H9 (cell line): ENCODE measurements around the gene GBP7. TPM values are rescaled to one million over a fixed set of nuclear protein-coding genes. Genes with fewer than 3 reads are reported as not detected.

Source experiments
- DNase-seq: peaks from one replicate; pipeline ENCODE4 v3.0.0-alpha.2; 2017
- H2AFZ ChIP-seq: one replicate; pipeline ENCODE4 v1.6.1; 2013; ENCODE audit warnings: mild to moderate bottlenecking, low read length, control low read depth, moderate library complexity
- H2AK5ac ChIP-seq: 2 replicates; pipeline ENCODE4 v1.6.1; 2013; ENCODE audit warnings: low read length, control low read depth, mixed read lengths; ENCODE audit not compliant: insufficient read length
- H2BK120ac ChIP-seq: one replicate; pipeline ENCODE4 v1.6.1; 2013; ENCODE audit warnings: low read depth, mild to moderate bottlenecking, low read length, control low read depth, inconsistent platforms; ENCODE audit not compliant: poor library complexity, severe bottlenecking
- H2BK12ac ChIP-seq: 2 replicates; pipeline ENCODE4 v1.6.1; 2013; ENCODE audit warnings: low read length, control low read depth, mixed read lengths, low read depth; ENCODE audit not compliant: insufficient read length
- H2BK15ac ChIP-seq: 2 replicates; pipeline ENCODE4 v1.6.1; 2013; ENCODE audit warnings: low read depth, low read length, control low read depth
- H2BK20ac ChIP-seq: one replicate; pipeline ENCODE4 v1.6.1; 2013; ENCODE audit warnings: low read depth, mild to moderate bottlenecking, low read length, control low read depth, inconsistent platforms; ENCODE audit not compliant: poor library complexity, severe bottlenecking
- H2BK5ac ChIP-seq: 2 replicates; pipeline ENCODE4 v1.6.1; 2013; ENCODE audit warnings: low read length, control low read depth, mixed read lengths; ENCODE audit not compliant: insufficient read length
- H3K14ac ChIP-seq: 2 replicates; pipeline ENCODE4 v1.6.1; 2013; ENCODE audit warnings: low read length, control low read depth; ENCODE audit not compliant: insufficient read depth
- H3K18ac ChIP-seq: 2 replicates; pipeline ENCODE4 v1.6.1; 2013; ENCODE audit warnings: low read depth, mild to moderate bottlenecking, mixed read lengths, low read length, control low read depth; ENCODE audit not compliant: insufficient read length
- H3K23ac ChIP-seq: 2 replicates; pipeline ENCODE4 v1.6.1; 2013; ENCODE audit warnings: low read length, control low read depth, mixed read lengths, low read depth; ENCODE audit not compliant: insufficient read length
- H3K23me2 ChIP-seq: 2 replicates; pipeline ENCODE4 v1.6.1; 2013; ENCODE audit warnings: low read depth, mild to moderate bottlenecking, mixed read lengths, low read length, control low read depth; ENCODE audit not compliant: insufficient read length, poor library complexity, severe bottlenecking
- H3K27ac ChIP-seq: 2 replicates; pipeline ENCODE4 v1.5.1; 2013; ENCODE audit warnings: low read length, control low read depth, mixed read lengths, low read depth; ENCODE audit not compliant: insufficient read length
- H3K27me3 ChIP-seq: 2 replicates; pipeline ENCODE4 v1.6.1; 2013; ENCODE audit warnings: low read length, control low read depth, inconsistent platforms; ENCODE audit not compliant: insufficient read depth
- H3K4ac ChIP-seq: 2 replicates; pipeline ENCODE4 v1.6.1; 2013; ENCODE audit warnings: low read depth, mild to moderate bottlenecking, control low read depth, inconsistent platforms, low read length, moderate library complexity
- H3K4me1 ChIP-seq: 2 replicates; pipeline ENCODE4 v1.6.1; 2013; ENCODE audit warnings: low read length, control low read depth, inconsistent platforms; ENCODE audit not compliant: insufficient read depth
- H3K4me2 ChIP-seq: 2 replicates; pipeline ENCODE4 v1.6.1; 2013; ENCODE audit warnings: low read length, control low read depth, mixed read lengths; ENCODE audit not compliant: insufficient read length, insufficient read depth
- H3K56ac ChIP-seq: 2 replicates; pipeline ENCODE4 v1.6.1; 2013; ENCODE audit warnings: low read depth, mild to moderate bottlenecking, mixed read lengths, low read length, control low read depth; ENCODE audit not compliant: insufficient read length
- H3K79me1 ChIP-seq: 2 replicates; pipeline ENCODE4 v1.6.1; 2013; ENCODE audit warnings: low read depth, mild to moderate bottlenecking, moderate library complexity, low read length, control low read depth, inconsistent platforms; ENCODE audit not compliant: insufficient read depth, poor library complexity, severe bottlenecking
- H3K79me2 ChIP-seq: 2 replicates; pipeline ENCODE4 v1.6.1; 2013; ENCODE audit warnings: low read length, control low read depth, inconsistent platforms; ENCODE audit not compliant: insufficient read depth
- H3K9ac ChIP-seq: 2 replicates; pipeline ENCODE4 v1.6.1; 2013; ENCODE audit warnings: low read length, control low read depth, mixed read lengths; ENCODE audit not compliant: insufficient read length; ENCODE audit errors: extremely low read depth
- H3K9me3 ChIP-seq: one replicate; pipeline ENCODE4 v1.6.1; 2013; ENCODE audit warnings: low read depth, low read length, inconsistent platforms; ENCODE audit not compliant: control insufficient read depth
- H3T11ph ChIP-seq: one replicate; pipeline ENCODE4 v1.6.1; 2013; ENCODE audit warnings: mild to moderate bottlenecking, low read length, control low read depth, inconsistent platforms
- H4K20me1 ChIP-seq: one replicate; pipeline ENCODE4 v1.6.1; 2013; ENCODE audit not compliant: control insufficient read depth, insufficient read length, insufficient read depth
- H4K5ac ChIP-seq: 2 replicates; pipeline ENCODE4 v1.6.1; 2013; ENCODE audit warnings: low read depth, mild to moderate bottlenecking, mixed read lengths, low read length, control low read depth; ENCODE audit not compliant: insufficient read length
- H4K8ac ChIP-seq: replicated peaks from 2 replicates; pipeline ENCODE4 v1.6.1; 2013; ENCODE audit warnings: low read length, control low read depth, mixed read lengths, low read depth; ENCODE audit not compliant: insufficient read length
- H4K91ac ChIP-seq: 2 replicates; pipeline ENCODE4 v1.6.1; 2013; ENCODE audit warnings: low read depth, mild to moderate bottlenecking, moderate library complexity, mixed read lengths, low read length, control low read depth; ENCODE audit not compliant: insufficient read length
- H3K27ac Mint-ChIP-seq, 3 experiments: 2 replicates in 2 of 3; 3 replicates in 1 of 3; pipeline ENCODE4 v1.8.0; 2020 to 2021; ENCODE audit warnings: mixed read lengths in 3 of 3, mild to moderate bottlenecking in 1 of 3, moderate library complexity in 1 of 3
- H3K27me3 Mint-ChIP-seq: 2 replicates; pipeline ENCODE4 v1.8.0; 2021; ENCODE audit warnings: low read depth, mild to moderate bottlenecking, moderate library complexity, mixed read lengths
- H3K36me3 Mint-ChIP-seq, 3 experiments: 2 replicates in 2 of 3; 3 replicates in 1 of 3; pipeline ENCODE4 v1.8.0; 2020 to 2021; ENCODE audit warnings: low read depth in 3 of 3, mixed read lengths in 3 of 3; ENCODE audit not compliant: insufficient read depth in 1 of 3
- H3K4me1 Mint-ChIP-seq, 2 experiments: 2 replicates each; pipeline ENCODE4 v1.8.0; 2020; ENCODE audit warnings: mixed read lengths in 2 of 2
- H3K4me3 Mint-ChIP-seq, 2 experiments: 2 replicates in 1 of 2; 3 replicates in 1 of 2; pipeline ENCODE4 v1.8.0; 2020 to 2021; ENCODE audit warnings: mild to moderate bottlenecking in 2 of 2, mixed read lengths in 2 of 2, moderate library complexity in 1 of 2
- H3K9me3 Mint-ChIP-seq, 2 experiments: 2 replicates in 1 of 2; 3 replicates in 1 of 2; pipeline ENCODE4 v1.8.0; 2020; ENCODE audit warnings: mild to moderate bottlenecking in 2 of 2, mixed read lengths in 2 of 2, moderate library complexity in 1 of 2
- CTCF ChIP-seq: fragments of 200-600 bp; sonication (generic); conservative IDR thresholded peaks from 3 replicates; pipeline ENCODE4 v1.8.0; 2021; ENCODE audit warnings: antibody characterized with exemption, mild to moderate bottlenecking
- WGBS: extraction: QIAGEN DNeasy Blood & Tissue Kit; methylation state at CpG from one replicate; pipeline ENCODE4 v1.1.7; 2013; ENCODE audit warnings: missing lambda C conversion rate, low lambda C conversion rate, mixed read lengths; ENCODE audit not compliant: insufficient read length; ENCODE audit errors: extremely low coverage; 5-methylcytosine and 5-hydroxymethylcytosine counted together
- total RNA-seq: library from RNA; stranded (reverse); gene quantifications from 2 replicates; pipeline ENCODE4 v1.2.1, GENCODE V29; 2021

Gene GBP7
- total RNA-seq, 1 experiment from 2014 or later: not detected

GRCh38 chr1:89174491-89174890, 1.3 kb downstream of the GBP7 start:
- Histone ChIP-seq H3K27ac (no peak overlapping the region), H3K4ac (no peak overlapping the region), H3T11ph (no peak overlapping the region), H3K18ac (no peak overlapping the region), H2AFZ (no peak overlapping the region), H2BK120ac (no peak overlapping the region), H2AK5ac (no peak overlapping the region), H4K8ac (no peak overlapping the region), H2BK15ac (no peak overlapping the region), H3K14ac (no peak overlapping the region), H2BK5ac (no peak overlapping the region), H3K79me1 (no peaks in the 10 kb centered on the region), H3K79me2 (no peaks in the 10 kb centered on the region), H3K23me2 (no peaks in the 10 kb centered on the region), H2BK20ac (no peak overlapping the region), H3K56ac (no peak overlapping the region), H4K5ac (no peak overlapping the region), H2BK12ac (no peak overlapping the region), H3K4me2 (no peak overlapping the region), H3K9me3 (no peaks in the 10 kb centered on the region), H3K4me1 (no peaks in the 10 kb centered on the region), H3K23ac (no peak overlapping the region), H4K20me1 (no peaks in the 10 kb centered on the region), H3K9ac (no peak overlapping the region), H3K27me3 (no peaks in the 10 kb centered on the region; the same call in 1 of the 2 replicates), H4K91ac (no peak overlapping the region)
- H3K27ac Mint-ChIP-seq: no peak overlapping the region
- WGBS: no CpG with 5 or more reads among the region's 3 CpGs
- no peak overlapping the region; a peak in 1 of 5 replicates for H3K4me3 Mint-ChIP-seq
- peaks cover 0 to 3% of the 10 kb centered on the region in 2 experiments; a peak in 1 of 4 replicates for H3K4me1 Mint-ChIP-seq
- TF ChIP-seq CTCF: no peak
- no peaks in the 10 kb centered on the region for H3K36me3 Mint-ChIP-seq
- DNase-seq: no peak
- no peaks in the 10 kb centered on the region for H3K27me3 Mint-ChIP-seq
- no peaks in the 10 kb centered on the region for H3K9me3 Mint-ChIP-seq
